ENCODE measurements around the gene SESN1. TPM values are rescaled to one million over a fixed set of nuclear protein-coding genes. Genes with fewer than 3 reads are reported as not detected.

Gene SESN1
- polyA plus RNA-seq, 3 donors, result 1.8 to 21.0 (median 3.1) TPM

DNA sequence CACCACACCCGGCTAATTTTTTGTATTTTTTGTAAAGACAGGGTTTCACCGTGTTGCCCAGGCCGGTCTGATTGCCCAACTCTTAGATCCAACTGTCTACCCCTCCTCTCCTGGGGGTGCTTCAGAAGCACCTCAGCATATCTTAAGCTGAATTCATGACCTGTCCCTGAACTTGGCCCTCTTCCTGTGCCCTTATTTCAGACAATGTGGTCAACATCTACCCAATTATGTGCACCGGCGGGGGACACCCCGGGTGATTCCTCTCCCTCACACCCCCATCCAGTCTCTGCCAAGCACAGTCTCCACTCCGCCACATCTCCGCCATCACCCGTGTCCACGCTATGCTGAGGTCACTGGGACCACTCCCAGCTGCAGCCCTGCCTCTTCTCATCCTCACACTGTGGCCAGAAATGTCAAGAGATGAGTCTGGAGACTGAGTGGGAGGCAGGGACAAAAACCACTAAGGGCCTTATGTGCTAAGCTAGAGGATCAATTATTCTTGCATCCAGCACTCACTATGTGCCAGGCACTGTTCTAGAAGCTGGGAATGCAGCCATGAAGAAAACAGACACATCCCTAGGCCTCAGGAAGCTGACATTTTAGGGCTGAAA is 134.6 kb downstream of the SESN1 start:
- H3K4me3 Mint-ChIP-seq, result no peak overlapping the region
- intact Hi-C loops (cut with micrococcal nuclease), result loop anchor here in 1 of 2 donors (10.0 kb wide), 1 partner anchor 65 kb away; no protein-coding TSS in a partner anchor
- no peak overlapping the region for H3K4me2 ChIP-seq (replicated peaks; ENCODE audit: extremely low read depth, low read length, poor library complexity, severe bottlenecking)
- TF ChIP-seq, protein P1, sequence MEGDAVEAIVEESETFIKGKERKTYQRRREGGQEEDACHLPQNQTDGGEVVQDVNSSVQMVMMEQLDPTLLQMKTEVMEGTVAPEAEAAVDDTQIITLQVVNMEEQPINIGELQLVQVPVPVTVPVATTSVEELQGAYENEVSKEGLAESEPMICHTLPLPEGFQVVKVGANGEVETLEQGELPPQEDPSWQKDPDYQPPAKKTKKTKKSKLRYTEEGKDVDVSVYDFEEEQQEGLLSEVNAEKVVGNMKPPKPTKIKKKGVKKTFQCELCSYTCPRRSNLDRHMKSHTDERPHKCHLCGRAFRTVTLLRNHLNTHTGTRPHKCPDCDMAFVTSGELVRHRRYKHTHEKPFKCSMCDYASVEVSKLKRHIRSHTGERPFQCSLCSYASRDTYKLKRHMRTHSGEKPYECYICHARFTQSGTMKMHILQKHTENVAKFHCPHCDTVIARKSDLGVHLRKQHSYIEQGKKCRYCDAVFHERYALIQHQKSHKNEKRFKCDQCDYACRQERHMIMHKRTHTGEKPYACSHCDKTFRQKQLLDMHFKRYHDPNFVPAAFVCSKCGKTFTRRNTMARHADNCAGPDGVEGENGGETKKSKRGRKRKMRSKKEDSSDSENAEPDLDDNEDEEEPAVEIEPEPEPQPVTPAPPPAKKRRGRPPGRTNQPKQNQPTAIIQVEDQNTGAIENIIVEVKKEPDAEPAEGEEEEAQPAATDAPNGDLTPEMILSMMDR (IDR thresholded peaks at IDR 0.05), result no peak
- WGBS (ENCODE audit: insufficient coverage), result 33% methylated on average over 7 of the region's 10 CpGs
- H3K9ac ChIP-seq (ENCODE audit: insufficient read depth, low read length, poor library complexity, severe bottlenecking), result no peak overlapping the region
- no peaks in the 10 kb centered on the region for H3K79me2 ChIP-seq (ENCODE audit: insufficient read depth, low read length)
- H3K27me3 ChIP-seq (ENCODE audit: control insufficient read depth in 2 of 2, insufficient read depth in 2 of 2, low read length in 2 of 2), result no peaks in the 10 kb centered on the region
- no peak overlapping the region for H2AFZ ChIP-seq (ENCODE audit: insufficient read depth, low read depth, low read length, poor library complexity, severe bottlenecking)
- H3K9me3 ChIP-seq (replicated peaks in 1 of 2; ENCODE audit: control insufficient read depth in 1 of 2, insufficient read depth in 1 of 2, low read length in 2 of 2), result no peaks in the 10 kb centered on the region
- no peaks in the 10 kb centered on the region for H3K36me3 ChIP-seq (replicated peaks in 1 of 2; ENCODE audit: control insufficient read depth in 1 of 2, insufficient read depth in 2 of 2, low read length in 2 of 2)
- peaks cover 0 to 3% (median 0%) of the 10 kb centered on the region in 3 donors for H3K27me3 Mint-ChIP-seq (ENCODE audit: low read depth in 3 of 3)
- no peaks in the 10 kb centered on the region for H4K20me1 ChIP-seq (ENCODE audit: insufficient read depth, low read length)
- H3K9me3 Mint-ChIP-seq, result peaks cover 0 to 1% (median 0%) of the 10 kb centered on the region in 7 donors
- no peak for DNase-seq
- H3K4me1 Mint-ChIP-seq, result peaks cover 20% of the 10 kb centered on the region
- no peak overlapping the region for H3K4me3 ChIP-seq (replicated peaks in 1 of 3; ENCODE audit: low read depth in 2 of 3, low read length in 3 of 3)
- no peaks in the 10 kb centered on the region for H3K36me3 Mint-ChIP-seq
- peaks cover 15 to 20% of the 10 kb centered on the region in 2 donors for H3K4me1 ChIP-seq (ENCODE audit: control insufficient read depth in 1 of 2, insufficient read depth in 2 of 2, low read length in 2 of 2)
- H3K27ac Mint-ChIP-seq, result peak overlapping the region in 3 of 7 donors; percentile 6 to 39 (median 14)
- no peak overlapping the region for H3K27ac ChIP-seq (ENCODE audit: low read depth in 1 of 2, low read length in 2 of 2)

DNA sequence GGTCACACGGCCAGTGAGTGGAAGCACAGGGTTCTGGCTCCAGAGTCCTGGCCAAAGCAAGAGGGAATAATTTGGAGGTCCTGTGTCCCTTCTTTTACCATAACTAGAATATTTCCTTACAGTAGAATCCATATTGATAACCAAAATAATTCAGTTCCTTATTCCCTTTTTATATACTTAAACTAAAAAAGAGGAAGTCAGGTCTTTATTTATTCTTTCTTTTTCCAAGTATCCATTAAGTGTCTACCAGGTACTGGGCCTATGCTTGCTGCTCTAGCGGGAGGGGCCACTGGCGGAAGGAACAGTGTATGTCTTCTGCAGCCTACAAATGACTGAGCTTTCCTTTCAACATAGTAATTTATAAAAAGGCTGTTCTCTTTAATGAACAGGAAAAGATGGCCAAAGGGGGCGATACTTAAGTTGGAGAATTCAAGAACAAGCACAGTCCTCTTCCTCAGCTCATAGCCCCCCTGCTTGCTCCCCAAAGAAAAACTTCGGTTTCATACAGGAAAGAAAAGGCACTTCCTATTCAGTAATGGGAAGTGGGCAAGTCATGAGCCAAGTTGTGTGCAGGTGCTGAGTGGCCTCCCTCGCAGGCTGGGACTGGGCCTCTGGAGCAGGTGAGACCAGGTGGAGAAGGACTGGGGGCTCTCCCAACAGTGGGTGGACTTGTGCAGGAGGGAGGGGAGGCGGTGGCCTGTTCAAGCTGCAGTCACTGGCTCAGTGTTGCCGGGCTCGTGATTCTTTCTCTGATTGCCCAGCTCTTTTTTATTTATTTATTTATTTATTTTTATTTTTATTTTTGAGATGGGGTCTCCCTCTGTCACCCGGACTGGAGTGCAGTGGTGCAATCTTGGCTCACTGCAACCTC is 135.5 kb downstream of the SESN1 start:
- Histone ChIP-seq H4K20me1 (ENCODE audit: insufficient read depth, low read length) (no peaks in the 10 kb centered on the region), H3K9me3 (replicated peaks in 1 of 2; ENCODE audit: control insufficient read depth in 1 of 2, insufficient read depth in 1 of 2, low read length in 2 of 2) (no peaks in the 10 kb centered on the region), H3K4me3 (replicated peaks in 1 of 3; ENCODE audit: low read depth in 2 of 3, low read length in 3 of 3) (peak overlapping the region in 1 of 3 experiments; percentile 60), H2AFZ (ENCODE audit: insufficient read depth, low read depth, low read length, poor library complexity, severe bottlenecking) (no peak overlapping the region), H3K4me2 (replicated peaks; ENCODE audit: extremely low read depth, low read length, poor library complexity, severe bottlenecking) (peak overlapping the region; percentile 69), H3K79me2 (ENCODE audit: insufficient read depth, low read length) (no peaks in the 10 kb centered on the region), H3K36me3 (replicated peaks in 1 of 2; ENCODE audit: control insufficient read depth in 1 of 2, insufficient read depth in 2 of 2, low read length in 2 of 2) (no peaks in the 10 kb centered on the region), H3K27me3 (ENCODE audit: control insufficient read depth in 2 of 2, insufficient read depth in 2 of 2, low read length in 2 of 2) (no peaks in the 10 kb centered on the region), H3K4me1 (ENCODE audit: control insufficient read depth in 1 of 2, insufficient read depth in 2 of 2, low read length in 2 of 2) (peaks cover 15 to 26% of the 10 kb centered on the region in 2 donors), H3K9ac (ENCODE audit: insufficient read depth, low read length, poor library complexity, severe bottlenecking) (no peak overlapping the region), H3K27ac (ENCODE audit: low read depth in 1 of 2, low read length in 2 of 2) (no peak overlapping the region)
- Mint-ChIP-seq H3K27ac (peak overlapping the region; percentile 8 to 81 (median 66)), H3K4me1 (peaks cover 26% of the 10 kb centered on the region), H3K36me3 (no peaks in the 10 kb centered on the region), H3K9me3 (peaks cover 0 to 6% (median 4%) of the 10 kb centered on the region in 7 donors), H3K27me3 (ENCODE audit: low read depth in 3 of 3) (peaks cover 0 to 3% (median 0%) of the 10 kb centered on the region in 3 donors), H3K4me3 (peak overlapping the region; percentile 41 to 48)
- WGBS (ENCODE audit: insufficient coverage), result no CpG with 5 or more reads among the region's 10 CpGs
- intact Hi-C loops (cut with micrococcal nuclease), result no loop called here
- TF ChIP-seq, protein P1 (IDR thresholded peaks at IDR 0.05), result no peak
- DNase-seq, result peak in 2 of 3 donors; percentile 25 to 36
